Measurements from ENCODE around the gene ANKHD1.
"Not testable (repeated sequence)": the region's sequence is repeated elsewhere in the genome, so short reads cannot be mapped to it uniquely, and the experiment has no call there.

Gene ANKHD1

GRCh38 chr5:140567136-140567818 lies 165.6 kb downstream of the ANKHD1 start:
- DNase-seq: no peak

GRCh38 chr5:140567871-140568270 lies 166.2 kb downstream of the ANKHD1 start:
- no peak for DNase-seq

GRCh38 chr5:140568443-140569063 lies 166.9 kb downstream of the ANKHD1 start:
- DNase-seq: no peak

GRCh38 chr5:140569197-140569596 lies 167.6 kb downstream of the ANKHD1 start:
- DNase-seq: no peak

- DNase-seq: no peak
These were observed 168.4 kb downstream of the ANKHD1 start for GRCh38 chr5:140570058-140570457.

- no peak for DNase-seq
These were observed 168.9 kb downstream of the ANKHD1 start for GRCh38 chr5:140570488-140570887.

GRCh38 chr5:140571105-140571504 lies 169.5 kb downstream of the ANKHD1 start:
- DNase-seq: no peak

GRCh38 chr5:140573683-140574082 lies 172.1 kb downstream of the ANKHD1 start:
- no peak for DNase-seq

- DNase-seq: no peak
These were observed 172.5 kb downstream of the ANKHD1 start for GRCh38 chr5:140574165-140574564.

- no peak for DNase-seq
These were observed 173.7 kb downstream of the ANKHD1 start for GRCh38 chr5:140575309-140575708.

GRCh38 chr5:140576776-140577201 lies 175.2 kb downstream of the ANKHD1 start:
- DNase-seq: no peak

GRCh38 chr5:140579188-140579747 lies 177.6 kb downstream of the ANKHD1 start:
- not testable (repeated sequence) for DNase-seq

GRCh38 chr5:140587495-140587894 lies 185.9 kb downstream of the ANKHD1 start:
- DNase-seq: no peak

- no peak for DNase-seq
These were observed 186.9 kb downstream of the ANKHD1 start for GRCh38 chr5:140588311-140589070.

All from NCI-H2171 (cell line).